ENCODE measurements around the gene EML6.
A peak's percentile ranks its signal among the peaks of the same experiment; 100 is the strongest.

EML6 gene

GRCh38 chr2:54952978-54953456 is 229.6 kb downstream of the EML6 start:
- Histone ChIP-seq H2AFZ (ENCODE audit: low read length) (0 out of 2 replicates have a peak overlapping the region, but pooled peaks have one; percentile 0), H3K27me3 (ENCODE audit: insufficient read depth, low read length, poor library complexity, severe bottlenecking) (no peaks in the 10 kb centered on the region), H3K4me2 (ENCODE audit: low read depth, low read length, poor library complexity, severe bottlenecking) (peak overlapping the region; percentile 31), H3K4me3 (ENCODE audit: low read length, poor library complexity, severe bottlenecking) (no peak overlapping the region), H3K9me2 (replicated peaks; ENCODE audit: low read depth, low read length) (no peaks in the 10 kb centered on the region), H3K4me1 (ENCODE audit: insufficient read depth, low read length, poor library complexity, severe bottlenecking) (peaks cover 21% of the 10 kb centered on the region), H3K79me2 (ENCODE audit: insufficient read depth, low read length) (no peaks in the 10 kb centered on the region), H4K20me1 (ENCODE audit: insufficient read depth, low read length, poor library complexity, severe bottlenecking) (no peaks in the 10 kb centered on the region), H3K36me3 (ENCODE audit: insufficient read depth, low read length) (no peaks in the 10 kb centered on the region), H3K9me3 (ENCODE audit: insufficient read depth, low read depth, low read length) (no peaks in the 10 kb centered on the region), H3F3A (ENCODE audit: low read depth) (no peaks in the 10 kb centered on the region), H3K9ac (ENCODE audit: low read depth, low read length, poor library complexity, severe bottlenecking) (no peak overlapping the region)
- TF ChIP-seq EZH2phosphoT487 (IDR thresholded peaks at IDR 0.05; ENCODE audit: borderline replicate concordance): no peak
- no peak for TF ChIP-seq CTCF (conservative IDR thresholded peaks at IDR 0.05; ENCODE audit: low read length)

GRCh38 chr2:54954158-54954557 is 230.7 kb downstream of the EML6 start:
- Histone ChIP-seq H3K4me1 (ENCODE audit: insufficient read depth, low read length, poor library complexity, severe bottlenecking) (peaks cover 21% of the 10 kb centered on the region), H3K9ac (ENCODE audit: low read depth, low read length, poor library complexity, severe bottlenecking) (no peak overlapping the region)
- TF ChIP-seq CTCF (conservative IDR thresholded peaks at IDR 0.05; ENCODE audit: low read length): no peak
- TF ChIP-seq EZH2phosphoT487 (IDR thresholded peaks at IDR 0.05; ENCODE audit: borderline replicate concordance): no peak

GRCh38 chr2:54954705-54955357 is 231.4 kb downstream of the EML6 start:
- no peak overlapping the region for H3K9ac ChIP-seq (ENCODE audit: low read depth, low read length, poor library complexity, severe bottlenecking)
- H3K9me3 ChIP-seq (ENCODE audit: insufficient read depth, low read depth, low read length): no peaks in the 10 kb centered on the region
- peaks cover 21% of the 10 kb centered on the region for H3K4me1 ChIP-seq (ENCODE audit: insufficient read depth, low read length, poor library complexity, severe bottlenecking)
- H3F3A ChIP-seq (ENCODE audit: low read depth): no peaks in the 10 kb centered on the region
- no peaks in the 10 kb centered on the region for H3K36me3 ChIP-seq (ENCODE audit: insufficient read depth, low read length)
- no peak overlapping the region for H3K4me3 ChIP-seq (ENCODE audit: low read length, poor library complexity, severe bottlenecking)
- H2AFZ ChIP-seq (ENCODE audit: low read length): no peak overlapping the region
- H4K20me1 ChIP-seq (ENCODE audit: insufficient read depth, low read length, poor library complexity, severe bottlenecking): no peaks in the 10 kb centered on the region
- H3K27me3 ChIP-seq (ENCODE audit: insufficient read depth, low read length, poor library complexity, severe bottlenecking): no peaks in the 10 kb centered on the region
- H3K9me2 ChIP-seq (replicated peaks; ENCODE audit: low read depth, low read length): no peaks in the 10 kb centered on the region
- no peak overlapping the region for H3K4me2 ChIP-seq (ENCODE audit: low read depth, low read length, poor library complexity, severe bottlenecking)
- TF ChIP-seq EZH2phosphoT487 (IDR thresholded peaks at IDR 0.05; ENCODE audit: borderline replicate concordance) (no peak), CTCF (conservative IDR thresholded peaks at IDR 0.05; ENCODE audit: low read length) (no peak)
- H3K79me2 ChIP-seq (ENCODE audit: insufficient read depth, low read length): no peaks in the 10 kb centered on the region

More at GRCh38 chr2:54954158-54954557, 230.7 kb downstream of the EML6 start:
- Histone ChIP-seq H3K4me2 (ENCODE audit: low read depth, low read length, poor library complexity, severe bottlenecking) (no peak overlapping the region), H3K9me3 (ENCODE audit: insufficient read depth, low read depth, low read length) (no peaks in the 10 kb centered on the region), H3K27me3 (ENCODE audit: insufficient read depth, low read length, poor library complexity, severe bottlenecking) (no peaks in the 10 kb centered on the region), H3K9me2 (replicated peaks; ENCODE audit: low read depth, low read length) (no peaks in the 10 kb centered on the region), H4K20me1 (ENCODE audit: insufficient read depth, low read length, poor library complexity, severe bottlenecking) (no peaks in the 10 kb centered on the region), H3K4me3 (ENCODE audit: low read length, poor library complexity, severe bottlenecking) (no peak overlapping the region), H3K36me3 (ENCODE audit: insufficient read depth, low read length) (no peaks in the 10 kb centered on the region), H3F3A (ENCODE audit: low read depth) (no peaks in the 10 kb centered on the region), H3K79me2 (ENCODE audit: insufficient read depth, low read length) (no peaks in the 10 kb centered on the region), H2AFZ (ENCODE audit: low read length) (no peak overlapping the region)
